ENCODE measurements around the gene KRTAP5-11. TPM values are rescaled to one million over a fixed set of nuclear protein-coding genes. Genes with fewer than 3 reads are reported as not detected.
"Not testable (repeated sequence)": the region's sequence is repeated elsewhere in the genome, so short reads cannot be mapped to it uniquely, and the experiment has no call there.

Gene KRTAP5-11
- total RNA-seq, 1 donor: not detected

GRCh38 chr11:71588822-71589545, 6.3 kb upstream of the KRTAP5-11 start:
- DNase-seq (ENCODE audit: low read depth); H3K4me3 ChIP-seq (ENCODE audit: low read depth, low read length): not testable (repeated sequence)

DNA sequence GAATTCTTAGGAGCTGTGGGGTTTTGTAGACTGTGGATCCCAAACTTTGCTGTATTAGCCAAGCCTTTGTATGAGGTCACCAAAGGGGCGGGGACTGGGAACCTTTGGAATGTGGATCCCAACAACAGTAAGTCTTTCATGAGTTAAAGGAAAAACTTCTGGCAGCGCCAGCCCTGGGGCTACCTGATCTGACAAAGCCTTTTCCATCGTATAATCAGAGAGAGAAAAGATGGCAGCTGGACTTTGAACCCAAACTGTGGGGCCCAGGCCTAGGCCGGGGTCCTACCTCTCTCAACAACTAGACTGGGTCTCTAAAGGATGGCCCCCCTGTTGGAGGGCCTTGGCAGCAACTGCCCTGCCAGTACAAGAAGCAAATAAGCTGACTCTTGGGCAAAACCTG, 5.6 kb upstream of the KRTAP5-11 start:
- not testable (repeated sequence) for H3K4me3 ChIP-seq (ENCODE audit: low read depth, low read length); DNase-seq (ENCODE audit: low read depth)

GRCh38 chr11:71585673-71586072, 3.0 kb upstream of the KRTAP5-11 start:
- DNase-seq (ENCODE audit: low read depth); H3K4me3 ChIP-seq (ENCODE audit: low read depth, low read length): not testable (repeated sequence)

DNA sequence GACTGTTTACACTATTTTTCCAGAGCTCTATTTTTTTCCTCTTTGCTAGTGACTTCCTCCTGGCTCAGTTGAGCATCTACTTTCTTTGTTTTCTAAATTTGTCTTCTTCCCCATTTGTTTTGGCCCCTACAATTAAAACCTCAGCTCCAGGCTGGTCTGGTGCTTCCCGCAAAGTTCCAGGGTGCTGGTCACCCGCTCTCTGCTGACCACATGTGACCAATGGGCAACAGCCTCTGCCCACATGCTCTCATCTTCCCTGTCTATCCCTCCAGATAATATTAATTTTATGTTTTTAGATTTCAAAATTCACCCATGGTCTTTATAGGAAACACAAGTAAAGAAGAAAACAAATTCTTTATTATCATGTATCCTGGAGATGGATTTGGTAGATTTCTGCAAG, 294 bp upstream of the KRTAP5-11 start:
- DNase-seq (ENCODE audit: low read depth); H3K4me3 ChIP-seq (ENCODE audit: low read depth, low read length): not testable (repeated sequence)

DNA sequence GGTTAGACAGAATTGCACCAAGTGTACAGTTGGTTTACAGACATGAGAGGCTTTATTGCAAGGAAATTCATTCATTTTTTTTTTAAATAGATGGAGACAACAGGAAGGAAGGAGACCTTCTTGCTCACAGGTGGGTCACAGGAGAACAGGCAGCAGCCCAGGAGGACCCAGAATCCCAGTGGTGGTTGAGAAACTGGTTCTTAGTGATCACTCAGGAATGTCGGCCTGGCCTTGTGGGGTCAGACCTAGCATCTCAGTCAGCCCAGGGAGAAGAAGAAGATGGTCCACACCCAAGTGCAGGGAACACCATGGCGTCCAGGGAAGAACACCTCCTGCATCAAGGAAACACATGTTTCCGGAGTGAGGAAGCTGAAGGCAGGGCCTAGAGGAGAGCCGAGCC, 849 bp downstream of the KRTAP5-11 start:
- H3K4me3 ChIP-seq (ENCODE audit: low read depth, low read length): no peak overlapping the region
- DNase-seq (ENCODE audit: low read depth): no peak
- TF ChIP-seq CTCF (IDR thresholded peaks at IDR 0.05; ENCODE audit: insufficient read depth, low read length): no peak

DNA sequence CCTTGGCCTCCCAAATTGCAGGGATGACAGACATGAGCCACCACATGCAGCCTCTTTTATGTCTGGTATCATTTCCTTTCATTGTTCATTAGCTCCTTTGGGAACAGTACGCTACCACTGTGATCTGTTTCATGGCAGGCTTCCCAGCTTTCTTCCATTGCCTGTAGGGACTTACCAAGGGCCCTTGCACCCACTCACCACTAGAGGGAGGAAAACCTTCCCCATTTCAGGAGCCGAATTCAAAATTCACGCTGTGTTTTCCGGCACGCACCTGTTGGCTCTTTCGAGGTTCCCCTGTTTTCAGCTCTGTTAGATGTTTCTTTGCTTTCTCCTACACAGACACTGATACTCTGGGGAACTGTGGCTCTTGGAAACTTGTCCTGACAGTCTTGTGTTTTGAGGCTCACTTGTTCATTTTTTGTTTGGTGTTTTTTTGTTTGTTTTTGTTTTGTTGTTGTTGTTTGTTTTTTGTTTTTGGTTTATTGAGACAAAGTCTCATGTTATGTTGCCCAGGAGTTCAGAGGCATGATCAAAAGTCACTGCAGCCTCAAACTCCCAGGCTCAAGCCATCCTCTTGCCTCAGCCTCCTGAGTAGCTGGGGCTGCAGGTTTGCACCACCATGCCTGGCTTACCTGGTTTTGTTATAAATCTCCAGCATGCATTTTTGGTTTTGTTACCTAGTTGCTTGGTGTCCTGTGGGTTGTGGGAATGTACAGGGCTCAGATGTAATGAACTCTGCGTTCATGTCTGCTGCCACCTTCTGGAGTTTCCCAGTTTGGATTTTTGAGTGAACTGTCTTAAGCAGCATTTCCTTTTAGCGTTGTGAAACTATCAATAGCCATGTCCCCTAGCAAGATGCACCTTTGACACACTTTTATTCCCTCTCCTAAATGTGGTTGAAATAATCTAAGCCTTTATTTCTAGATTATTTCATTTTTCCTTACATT, 2.3 kb downstream of the KRTAP5-11 start:
- no peak overlapping the region for H3K4me3 ChIP-seq (ENCODE audit: low read depth, low read length)
- TF ChIP-seq CTCF (IDR thresholded peaks at IDR 0.05; ENCODE audit: insufficient read depth, low read length): peak; percentile 89
- peak; percentile 79 for DNase-seq (ENCODE audit: low read depth)

DNA sequence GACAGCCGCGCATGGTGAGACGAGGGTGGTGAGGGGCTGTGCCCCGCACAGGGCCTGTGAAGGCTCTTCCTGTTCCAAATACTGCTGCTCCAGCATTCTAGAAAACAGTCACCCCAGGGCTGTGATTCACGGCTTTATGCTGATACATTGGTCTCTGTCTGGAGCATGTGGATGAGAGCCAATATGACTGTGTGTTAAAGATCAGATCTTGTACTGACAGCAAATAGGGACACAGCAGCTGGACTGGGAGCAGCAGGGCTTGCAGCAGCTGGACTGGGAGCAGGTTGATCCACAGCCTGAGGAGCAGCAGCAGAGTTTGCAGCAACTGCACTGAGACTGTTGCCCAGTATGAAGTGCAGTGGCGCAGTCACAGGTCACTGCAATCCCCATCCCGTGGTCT, 3.2 kb downstream of the KRTAP5-11 start:
- not testable (repeated sequence) for H3K4me3 ChIP-seq (ENCODE audit: low read depth, low read length); DNase-seq (ENCODE audit: low read depth)

DNA sequence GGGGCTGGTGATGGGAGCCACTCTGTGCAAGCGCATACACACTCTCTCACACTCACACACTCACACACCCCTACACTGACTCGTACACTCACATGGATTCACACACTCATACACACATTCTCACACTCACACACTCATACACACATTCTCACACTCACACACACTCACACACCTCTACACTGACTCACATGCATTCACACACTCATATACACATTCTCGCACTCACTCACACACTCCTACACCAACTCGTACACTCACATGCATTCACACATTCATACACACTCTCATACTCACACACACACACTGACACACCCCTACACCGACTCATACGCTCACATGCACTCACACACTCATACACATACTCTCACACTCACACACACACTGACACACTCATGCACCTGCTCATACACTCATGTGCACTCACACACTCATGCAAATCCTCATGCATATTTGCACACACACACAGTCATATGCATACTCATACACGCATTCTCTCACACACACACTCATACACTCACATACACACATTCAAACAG, 5.1 kb downstream of the KRTAP5-11 start:
- no peak overlapping the region for H3K4me3 ChIP-seq (ENCODE audit: low read depth, low read length)
- no peak for TF ChIP-seq CTCF (IDR thresholded peaks at IDR 0.05; ENCODE audit: insufficient read depth, low read length)
- no peak for DNase-seq (ENCODE audit: low read depth)

DNA sequence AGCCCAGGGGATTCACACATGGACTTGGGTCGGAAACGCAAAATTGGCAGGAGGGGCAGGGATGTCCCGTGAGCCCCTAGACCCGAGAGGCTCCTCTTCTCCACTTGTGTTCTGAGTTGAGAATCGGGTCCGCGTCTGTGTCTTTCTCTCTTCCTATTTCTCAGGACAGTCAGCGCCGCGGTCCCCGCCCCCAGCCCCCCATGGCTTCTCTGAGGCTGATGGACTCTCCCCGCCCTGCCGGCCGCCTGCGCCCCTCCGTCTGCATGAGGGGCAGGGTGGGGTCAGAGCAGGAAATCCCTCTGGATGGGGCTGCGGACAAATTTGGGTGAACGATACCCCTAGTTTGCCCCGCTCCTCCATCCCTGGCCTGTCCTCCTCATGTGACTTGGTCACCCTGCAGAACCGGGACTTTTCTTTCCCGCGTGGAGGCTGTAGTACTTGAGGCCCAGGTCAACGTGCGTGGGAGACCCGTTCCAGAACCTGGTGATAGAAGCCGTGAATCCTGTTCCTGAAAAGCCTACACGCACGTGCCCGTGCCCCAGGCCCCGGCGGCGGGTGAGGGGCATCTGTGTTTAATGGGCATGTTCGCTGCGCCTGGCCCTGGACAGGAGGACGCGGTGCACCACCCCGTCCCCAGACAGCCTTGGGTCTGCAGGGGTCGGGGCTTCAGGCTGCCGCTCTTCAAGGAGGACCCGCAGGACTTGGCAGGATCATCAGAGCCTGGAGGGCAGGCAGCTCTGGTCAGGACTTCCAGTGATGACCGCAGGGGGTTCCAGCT, 5.8 kb downstream of the KRTAP5-11 start:
- not testable (repeated sequence) for H3K4me3 ChIP-seq (ENCODE audit: low read depth, low read length); DNase-seq (ENCODE audit: low read depth)
